SK-N-SH (cell line): ENCODE results near the gene GRB2. TPM values are rescaled to one million over a fixed set of nuclear protein-coding genes. Genes with fewer than 3 reads are reported as not detected.
"Not testable (repeated sequence)": the region's sequence is repeated elsewhere in the genome, so short reads cannot be mapped to it uniquely, and the experiment has no call there.

Experiments
- CTCF ChIA-PET: fragments of 300-600, 350-600 bp; formaldehyde crosslinking; extraction: SDS; loops from one replicate; lab custom pipeline; 2021; lab: Yijun Ruan, JAX
- POLR2A ChIA-PET: fragments of 350-600 bp; sonication (Branson Sonifier 250); formaldehyde crosslinking; extraction: SDS; loops from one replicate; lab custom pipeline; 2020; ENCODE audit warnings: antibody characterized with exemption, inconsistent platforms; lab: Yijun Ruan, JAX
- DNase-seq: peaks from one replicate; pipeline ENCODE4 v3.0.0; 2012
- H2AFZ ChIP-seq: fragments of 200-600 bp; sonication (generic); 2 replicates; pipeline ENCODE4 v1.8.1; 2016; ENCODE audit warnings: antibody characterized with exemption, mild to moderate bottlenecking, low read depth
- H3F3A ChIP-seq: fragments of 200-600 bp; sonication (generic); replicated peaks from 2 replicates; pipeline ENCODE3; 2016; ENCODE audit warnings: antibody characterized with exemption, mild to moderate bottlenecking; ENCODE audit not compliant: insufficient read depth
- H3K27ac ChIP-seq, 2 experiments: fragments of 200-500 bp in 1 of 2; fragments of 200-600 bp in 1 of 2; sonication (Bioruptor generic) in 1 of 2; sonication (generic), shearing (Covaris generic) in 1 of 2; 2 replicates each; pipeline versions ENCODE4 v1.5.1 to v1.6.1; 2014 to 2016; ENCODE audit warnings: low read depth in 2 of 2, inconsistent platforms in 1 of 2, low read length in 1 of 2, mild to moderate bottlenecking in 1 of 2, mixed read lengths in 1 of 2
- H3K27me3 ChIP-seq: fragments of 200-600 bp; sonication (generic), shearing (Covaris generic); 2 replicates; pipeline ENCODE4 v1.6.1; 2016; ENCODE audit warnings: mixed run types; ENCODE audit not compliant: insufficient read depth
- H3K36me3 ChIP-seq, 2 experiments: fragments of 200-500 bp in 1 of 2; fragments of 200-600 bp in 1 of 2; sonication (Bioruptor generic) in 1 of 2; sonication (generic) in 1 of 2; replicated peaks in 1 of 2; 2 replicates each; pipeline versions ENCODE3 to v1.5.1; 2014 to 2016; ENCODE audit warnings: low read length in 1 of 2, mild to moderate bottlenecking in 1 of 2; ENCODE audit not compliant: insufficient read depth in 2 of 2, control insufficient read depth in 1 of 2
- H3K4me1 ChIP-seq, 2 experiments: fragments of 200-500 bp in 1 of 2; fragments of 200-600 bp in 1 of 2; sonication (Bioruptor generic) in 1 of 2; sonication (generic), shearing (Covaris generic) in 1 of 2; 2 replicates each; pipeline versions ENCODE4 v1.5.1 to v1.6.1; 2014 to 2016; ENCODE audit warnings: low read depth in 1 of 2, low read length in 1 of 2, mixed run types in 1 of 2; ENCODE audit not compliant: insufficient read depth in 2 of 2, control insufficient read depth in 1 of 2
- H3K4me2 ChIP-seq: fragments of 200-600 bp; sonication (generic), shearing (Covaris generic); 2 replicates; pipeline ENCODE4 v1.6.1; 2017; ENCODE audit warnings: mixed run types
- H3K4me3 ChIP-seq, 2 experiments: fragments of 200-500 bp in 1 of 2; fragments of 200-600 bp in 1 of 2; sonication (Bioruptor generic) in 1 of 2; sonication (generic), shearing (Covaris generic) in 1 of 2; 2 replicates each; pipeline versions ENCODE4 v1.5.1 to v1.8.1; 2014 to 2016; ENCODE audit warnings: low read depth in 2 of 2, inconsistent platforms in 1 of 2, low read length in 1 of 2, mild to moderate bottlenecking in 1 of 2, mixed read lengths in 1 of 2, moderate library complexity in 1 of 2
- H3K79me2 ChIP-seq: fragments of 200-600 bp; sonication (generic); 2 replicates; pipeline ENCODE4 v1.8.1; 2017; ENCODE audit warnings: mild to moderate bottlenecking; ENCODE audit not compliant: insufficient read depth
- H3K9ac ChIP-seq: fragments of 200-600 bp; sonication (generic); 2 replicates; pipeline ENCODE4 v1.6.1; 2017; ENCODE audit warnings: mixed run types
- H3K9me2 ChIP-seq: fragments of 200-600 bp; sonication (generic); 2 replicates; pipeline ENCODE4 v1.6.1; 2017; ENCODE audit warnings: mixed run types
- H3K9me3 ChIP-seq: fragments of 200-600 bp; sonication (generic); 2 replicates; pipeline ENCODE4 v1.6.1; 2017; ENCODE audit warnings: mixed run types, mild to moderate bottlenecking, moderate library complexity
- H4K20me1 ChIP-seq: fragments of 200-600 bp; sonication (generic); 2 replicates; pipeline ENCODE4 v1.6.1; 2017; ENCODE audit warnings: mild to moderate bottlenecking, mixed run types; ENCODE audit not compliant: insufficient read depth
- FOXM1 ChIP-seq: IDR thresholded peaks from 2 replicates; pipeline ENCODE4 v1.4.0; 2012; ENCODE audit warnings: low read depth, mild to moderate bottlenecking
- JUND ChIP-seq: IDR thresholded peaks from 2 replicates; pipeline ENCODE4 v1.4.0; 2012
- MEF2A ChIP-seq: IDR thresholded peaks from 2 replicates; pipeline ENCODE4 v1.4.0; 2012; ENCODE audit warnings: low read depth, borderline replicate concordance
- POLR2AphosphoS5 ChIP-seq: IDR thresholded peaks from 2 replicates; pipeline ENCODE4 v1.6.1; 2012; ENCODE audit warnings: low read depth, low read length
- RCOR1 ChIP-seq: fragments of 150-350 bp; IDR thresholded peaks from 2 replicates; pipeline ENCODE4 v1.6.1; 2017; ENCODE audit warnings: antibody characterized with exemption, low read length
- RFX5 ChIP-seq: IDR thresholded peaks from 2 replicates; pipeline ENCODE4 v1.6.1; 2012; ENCODE audit warnings: mild to moderate bottlenecking, improper control_type of control experiment, low read length
- TAF1 ChIP-seq: IDR thresholded peaks from 2 replicates; pipeline ENCODE4 v1.6.1; 2012; ENCODE audit warnings: low read depth, mild to moderate bottlenecking, low read length, moderate library complexity, borderline replicate concordance
- YY1 ChIP-seq: IDR thresholded peaks from 2 replicates; pipeline ENCODE4 v1.4.0; 2012; ENCODE audit warnings: low read depth, mild to moderate bottlenecking
- WGBS: methylation state at CpG from one replicate; pipeline ENCODE4 v1.1.6; 2017; ENCODE audit warnings: low lambda C conversion rate; 5-methylcytosine and 5-hydroxymethylcytosine counted together
- polyA plus RNA-seq, 3 experiments: library from polyadenylated mRNA; depleted of rRNA; stranded (reverse); fragments of >200 nt; gene quantifications; 2 replicates each; pipeline ENCODE4 v1.2.3, GENCODE V29; 2012
- TF ChIP-seq, protein P1 (sequence below): fragments of 200-600 bp; sonication (generic); IDR thresholded peaks from 2 replicates; pipeline ENCODE4 v1.6.1; 2017; ENCODE audit warnings: antibody characterized with exemption, mild to moderate bottlenecking, moderate library complexity
- TF ChIP-seq, protein P2 (sequence below): IDR thresholded peaks from 2 replicates; pipeline ENCODE4 v1.4.0; 2012; ENCODE audit warnings: low read depth, borderline replicate concordance
- TF ChIP-seq, protein P3 (sequence below): fragments of 150-350 bp; IDR thresholded peaks from 2 replicates; pipeline ENCODE4 v1.6.1; 2016; ENCODE audit warnings: mild to moderate bottlenecking, low read depth, low read length
- TF ChIP-seq, protein P4 (sequence below): fragments of 150-350 bp; IDR thresholded peaks from 2 replicates; pipeline ENCODE4 v1.6.1; 2017; ENCODE audit warnings: antibody characterized with exemption, low read length, low read depth, borderline replicate concordance
- TF ChIP-seq, protein P5 (sequence below): IDR thresholded peaks from 2 replicates; pipeline ENCODE4; 2012

Gene GRB2
- polyA plus RNA-seq, 1 of the 3 experiments (the other 2 are of a cell fraction): 89.6 TPM

DNA sequence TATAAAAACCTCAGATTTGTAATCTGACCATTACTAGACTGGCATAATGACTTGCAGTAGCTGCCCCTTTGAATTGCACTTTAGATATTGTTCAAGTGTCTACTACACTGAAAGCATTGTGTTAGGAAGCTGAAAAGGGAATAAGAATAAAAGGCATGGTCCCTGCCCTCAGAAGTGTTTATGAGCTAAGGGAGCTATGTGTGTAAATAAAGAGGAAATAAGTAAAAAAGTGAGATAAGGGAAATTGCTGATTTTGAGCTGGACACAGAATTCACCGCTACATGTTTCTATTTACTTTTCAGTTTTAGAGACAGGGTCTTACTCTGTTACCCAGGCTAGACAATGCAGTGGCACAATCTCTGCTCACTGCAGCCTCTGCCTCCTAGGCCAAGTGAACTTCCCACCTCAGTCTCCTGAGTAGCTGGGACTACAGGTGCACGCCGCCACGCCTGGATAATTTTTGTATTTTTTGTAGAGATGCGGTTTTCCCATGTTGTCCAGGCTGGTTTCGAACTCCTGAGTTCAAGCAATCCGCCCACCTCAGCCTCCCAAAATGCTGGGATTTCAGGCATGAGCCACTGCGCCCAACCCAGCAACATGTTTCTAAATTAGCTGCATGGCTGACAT lies 57.0 kb downstream of the GRB2 start (continued):
- no peak for TF ChIP-seq YY1
- TF ChIP-seq, protein P1, sequence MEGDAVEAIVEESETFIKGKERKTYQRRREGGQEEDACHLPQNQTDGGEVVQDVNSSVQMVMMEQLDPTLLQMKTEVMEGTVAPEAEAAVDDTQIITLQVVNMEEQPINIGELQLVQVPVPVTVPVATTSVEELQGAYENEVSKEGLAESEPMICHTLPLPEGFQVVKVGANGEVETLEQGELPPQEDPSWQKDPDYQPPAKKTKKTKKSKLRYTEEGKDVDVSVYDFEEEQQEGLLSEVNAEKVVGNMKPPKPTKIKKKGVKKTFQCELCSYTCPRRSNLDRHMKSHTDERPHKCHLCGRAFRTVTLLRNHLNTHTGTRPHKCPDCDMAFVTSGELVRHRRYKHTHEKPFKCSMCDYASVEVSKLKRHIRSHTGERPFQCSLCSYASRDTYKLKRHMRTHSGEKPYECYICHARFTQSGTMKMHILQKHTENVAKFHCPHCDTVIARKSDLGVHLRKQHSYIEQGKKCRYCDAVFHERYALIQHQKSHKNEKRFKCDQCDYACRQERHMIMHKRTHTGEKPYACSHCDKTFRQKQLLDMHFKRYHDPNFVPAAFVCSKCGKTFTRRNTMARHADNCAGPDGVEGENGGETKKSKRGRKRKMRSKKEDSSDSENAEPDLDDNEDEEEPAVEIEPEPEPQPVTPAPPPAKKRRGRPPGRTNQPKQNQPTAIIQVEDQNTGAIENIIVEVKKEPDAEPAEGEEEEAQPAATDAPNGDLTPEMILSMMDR: no peak

DNA sequence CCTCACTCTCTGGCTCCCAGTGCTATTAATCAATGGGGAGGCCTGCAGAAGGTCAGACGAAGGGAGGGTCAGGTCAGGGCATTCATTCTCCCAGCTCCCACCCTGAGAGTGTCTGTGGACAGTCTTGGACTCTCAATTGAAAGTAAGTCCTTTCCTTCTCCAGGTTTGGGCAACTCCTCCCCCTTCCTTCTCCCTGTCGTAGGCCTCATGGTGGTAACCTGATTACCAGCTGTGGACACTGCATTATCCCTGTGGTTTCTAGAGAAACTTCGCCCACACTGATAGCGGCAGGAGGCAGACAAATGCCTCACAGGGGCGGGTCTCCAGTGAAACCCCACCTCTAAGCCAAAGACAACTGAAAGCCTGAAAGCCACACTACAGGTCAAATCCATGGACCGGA lies 58.6 kb downstream of the GRB2 start:
- no peak overlapping the region for H3K4me2 ChIP-seq
- no peaks in the 10 kb centered on the region for H3K9me2 ChIP-seq
- peaks cover 7 to 11% of the 10 kb centered on the region in 2 experiments; a peak in 1 of 4 replicates for H3K4me1 ChIP-seq
- no peaks in the 10 kb centered on the region for H3K36me3 ChIP-seq
- no peak overlapping the region for H3K4me3 ChIP-seq
- no peaks in the 10 kb centered on the region for H3K9me3 ChIP-seq
- H3K27me3 ChIP-seq: no peaks in the 10 kb centered on the region
- H3K27ac ChIP-seq: no peak overlapping the region
- DNase-seq: no peak
- TF ChIP-seq TAF1: no peak
- TF ChIP-seq, protein P2, sequence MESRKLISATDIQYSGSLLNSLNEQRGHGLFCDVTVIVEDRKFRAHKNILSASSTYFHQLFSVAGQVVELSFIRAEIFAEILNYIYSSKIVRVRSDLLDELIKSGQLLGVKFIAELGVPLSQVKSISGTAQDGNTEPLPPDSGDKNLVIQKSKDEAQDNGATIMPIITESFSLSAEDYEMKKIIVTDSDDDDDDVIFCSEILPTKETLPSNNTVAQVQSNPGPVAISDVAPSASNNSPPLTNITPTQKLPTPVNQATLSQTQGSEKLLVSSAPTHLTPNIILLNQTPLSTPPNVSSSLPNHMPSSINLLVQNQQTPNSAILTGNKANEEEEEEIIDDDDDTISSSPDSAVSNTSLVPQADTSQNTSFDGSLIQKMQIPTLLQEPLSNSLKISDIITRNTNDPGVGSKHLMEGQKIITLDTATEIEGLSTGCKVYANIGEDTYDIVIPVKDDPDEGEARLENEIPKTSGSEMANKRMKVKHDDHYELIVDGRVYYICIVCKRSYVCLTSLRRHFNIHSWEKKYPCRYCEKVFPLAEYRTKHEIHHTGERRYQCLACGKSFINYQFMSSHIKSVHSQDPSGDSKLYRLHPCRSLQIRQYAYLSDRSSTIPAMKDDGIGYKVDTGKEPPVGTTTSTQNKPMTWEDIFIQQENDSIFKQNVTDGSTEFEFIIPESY: no peak
- no peak for TF ChIP-seq POLR2AphosphoS5
- TF ChIP-seq FOXM1: no peak
- TF ChIP-seq, protein P3, sequence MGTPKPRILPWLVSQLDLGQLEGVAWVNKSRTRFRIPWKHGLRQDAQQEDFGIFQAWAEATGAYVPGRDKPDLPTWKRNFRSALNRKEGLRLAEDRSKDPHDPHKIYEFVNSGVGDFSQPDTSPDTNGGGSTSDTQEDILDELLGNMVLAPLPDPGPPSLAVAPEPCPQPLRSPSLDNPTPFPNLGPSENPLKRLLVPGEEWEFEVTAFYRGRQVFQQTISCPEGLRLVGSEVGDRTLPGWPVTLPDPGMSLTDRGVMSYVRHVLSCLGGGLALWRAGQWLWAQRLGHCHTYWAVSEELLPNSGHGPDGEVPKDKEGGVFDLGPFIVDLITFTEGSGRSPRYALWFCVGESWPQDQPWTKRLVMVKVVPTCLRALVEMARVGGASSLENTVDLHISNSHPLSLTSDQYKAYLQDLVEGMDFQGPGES: no peak
- no peak for TF ChIP-seq RFX5
- no peak for TF ChIP-seq RCOR1
- TF ChIP-seq JUND: no peak
- TF ChIP-seq, protein P4, sequence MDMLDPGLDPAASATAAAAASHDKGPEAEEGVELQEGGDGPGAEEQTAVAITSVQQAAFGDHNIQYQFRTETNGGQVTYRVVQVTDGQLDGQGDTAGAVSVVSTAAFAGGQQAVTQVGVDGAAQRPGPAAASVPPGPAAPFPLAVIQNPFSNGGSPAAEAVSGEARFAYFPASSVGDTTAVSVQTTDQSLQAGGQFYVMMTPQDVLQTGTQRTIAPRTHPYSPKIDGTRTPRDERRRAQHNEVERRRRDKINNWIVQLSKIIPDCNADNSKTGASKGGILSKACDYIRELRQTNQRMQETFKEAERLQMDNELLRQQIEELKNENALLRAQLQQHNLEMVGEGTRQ: no peak
- TF ChIP-seq, protein P5, sequence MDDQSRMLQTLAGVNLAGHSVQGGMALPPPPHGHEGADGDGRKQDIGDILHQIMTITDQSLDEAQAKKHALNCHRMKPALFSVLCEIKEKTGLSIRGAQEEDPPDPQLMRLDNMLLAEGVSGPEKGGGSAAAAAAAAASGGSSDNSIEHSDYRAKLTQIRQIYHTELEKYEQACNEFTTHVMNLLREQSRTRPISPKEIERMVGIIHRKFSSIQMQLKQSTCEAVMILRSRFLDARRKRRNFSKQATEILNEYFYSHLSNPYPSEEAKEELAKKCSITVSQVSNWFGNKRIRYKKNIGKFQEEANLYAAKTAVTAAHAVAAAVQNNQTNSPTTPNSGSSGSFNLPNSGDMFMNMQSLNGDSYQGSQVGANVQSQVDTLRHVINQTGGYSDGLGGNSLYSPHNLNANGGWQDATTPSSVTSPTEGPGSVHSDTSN: no peak
- TF ChIP-seq, protein P1: no peak
- no peak for TF ChIP-seq MEF2A
- WGBS: 89% methylated on average over 6 of the region's 6 CpGs
- no peak overlapping the region for H3K9ac ChIP-seq
- peaks cover 95% of the 10 kb centered on the region for H3K79me2 ChIP-seq
- CTCF ChIA-PET: interaction anchor here (4.2 kb wide), 1 partner anchor 25 kb away, joined by 23 read pairs; no protein-coding TSS in a partner anchor
- no peaks in the 10 kb centered on the region for H3F3A ChIP-seq
- H2AFZ ChIP-seq: no peak overlapping the region
- POLR2A ChIA-PET: no interaction called here
- peaks cover 88% of the 10 kb centered on the region for H4K20me1 ChIP-seq

DNA sequence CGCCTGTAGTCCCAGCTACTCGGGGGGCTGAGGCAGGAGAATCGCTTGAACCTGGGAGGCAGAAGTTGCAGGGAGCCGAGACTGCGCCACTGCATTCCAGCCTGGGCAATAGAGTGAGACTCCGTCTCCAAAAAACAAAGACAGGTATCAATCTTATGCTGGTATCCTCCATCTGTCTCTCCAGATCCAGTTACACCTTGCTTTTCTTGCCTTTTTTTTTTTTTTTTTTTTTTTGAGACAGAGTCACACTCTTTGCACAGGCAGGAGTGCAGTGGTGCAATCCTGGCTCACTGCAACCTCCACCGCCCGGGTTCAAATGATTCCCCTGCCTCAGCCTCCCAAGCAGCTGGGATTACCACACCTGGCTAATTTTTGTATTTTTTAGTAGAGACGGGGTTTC lies 59.1 kb downstream of the GRB2 start:
- H3K9me3 ChIP-seq, H3K36me3 ChIP-seq, H3K9ac ChIP-seq, H2AFZ ChIP-seq, H3K27me3 ChIP-seq, DNase-seq, H3K4me2 ChIP-seq, H3K27ac ChIP-seq, H3F3A ChIP-seq, H3K4me3 ChIP-seq, POLR2A ChIA-PET, H3K9me2 ChIP-seq: not testable (repeated sequence)
- Histone ChIP-seq H3K79me2 (peaks cover 95% of the 10 kb centered on the region), H4K20me1 (peaks cover 88% of the 10 kb centered on the region), H3K4me1 (peaks cover 7 to 11% of the 10 kb centered on the region in 2 experiments; a peak in 1 of 4 replicates)
- WGBS: 97% methylated on average over 9 of the region's 9 CpGs
- CTCF ChIA-PET: interaction anchor here (1.0 to 4.2 kb wide), 3 partner anchors 9 to 24 kb away, joined by 3 to 23 read pairs (median 3); no protein-coding TSS in a partner anchor
